Sigmoid colon (tissue), 7 donors: ENCODE measurements around the gene COL5A1. TPM values are rescaled to one million over a fixed set of nuclear protein-coding genes. Genes with fewer than 3 reads are reported as not detected.

Source experiments
- DNase-seq: peaks from one replicate; pipeline ENCODE4 v3.0.0-alpha.2; 2019
- H3K27ac ChIP-seq, 4 donors: fragments of 200-600 bp; sonication (generic); one replicate each; pipeline ENCODE4 v1.5.1; 2016 to 2019; ENCODE audit warnings: mild to moderate bottlenecking in 1 of 4
- H3K27me3 ChIP-seq, 3 donors: fragments of 200-600 bp; sonication (generic); one replicate each; pipeline ENCODE4 v1.5.1; 2019; ENCODE audit warnings: mild to moderate bottlenecking in 1 of 3
- H3K36me3 ChIP-seq, 4 donors: fragments of 200-600 bp; sonication (generic); one replicate each; pipeline ENCODE4 v1.5.1; 2016 to 2019
- H3K4me1 ChIP-seq, 4 donors: fragments of 200-600 bp; sonication (generic); one replicate each; pipeline ENCODE4 v1.5.1; 2017 to 2019
- H3K4me3 ChIP-seq, 4 donors: fragments of 200-600 bp; sonication (generic); one replicate each; pipeline ENCODE4 v1.5.1; 2017 to 2019; ENCODE audit warnings: mild to moderate bottlenecking in 2 of 4, moderate library complexity in 1 of 4
- H3K9me3 ChIP-seq, 4 donors: fragments of 200-600 bp in 3 of 4; sonication (generic) in 3 of 4; one replicate each; pipeline versions ENCODE4 v1.5.1 to v1.6.1; 2013 to 2019
- EP300 ChIP-seq, 4 donors: sonication (generic); formaldehyde crosslinking; IDR thresholded peaks; one replicate each; pipeline ENCODE4 v1.6.1; 2017; ENCODE audit warnings: antibody characterized with exemption in 4 of 4
- POLR2A ChIP-seq, 2 donors: fragments of 450-650 bp; IDR thresholded peaks; one replicate each; pipeline ENCODE4 v1.6.1; 2016; ENCODE audit warnings: antibody characterized with exemption in 2 of 2, mild to moderate bottlenecking in 2 of 2, moderate library complexity in 2 of 2
- POLR2AphosphoS5 ChIP-seq, 4 donors: sonication (generic); formaldehyde crosslinking; IDR thresholded peaks; one replicate each; pipeline ENCODE4 v1.6.1; 2017; ENCODE audit warnings: antibody characterized with exemption in 4 of 4
- WGBS, 2 donors: extraction: QIAGEN DNeasy Blood & Tissue Kit; methylation state at CpG; one replicate each; pipeline ENCODE4 v1.1.7; 2013; 5-methylcytosine and 5-hydroxymethylcytosine counted together
- intact Hi-C: fragments of 100-400 bp; cut with DNase I; formaldehyde crosslinking; loops from one replicate; pipeline ENCODE4 v1.15.1; 2023
- polyA plus RNA-seq, 3 donors: library from polyadenylated mRNA; stranded (reverse); fragments of 200-250 nt; gene quantifications; one replicate each; pipeline ENCODE4 v1.2.3, GENCODE V29; 2013
- total RNA-seq, 4 donors: library from RNA; depleted of rRNA; stranded (reverse); fragments of >200 nt; gene quantifications; one replicate each; pipeline ENCODE4 v1.1.0, GENCODE V29; 2016
- TF ChIP-seq, protein P1 (sequence below), 4 experiments: fragments of 450-650 bp in 3 of 4; fragments of 200-600 bp in 1 of 4; IDR thresholded peaks; one replicate each; pipeline ENCODE4 v1.5.1; 2016 to 2019; ENCODE audit warnings: antibody characterized with exemption in 4 of 4, mild to moderate bottlenecking in 3 of 4, moderate library complexity in 2 of 4
- donor health status: healthy with polysubstance abuse.
- donor health status: Bipolar disorder and iron deficiency.
- donor health status: healthy.

The COL5A1 gene
- total and polyA plus RNA-seq, 7 donors: 4.2 to 168 (median 24.2) TPM

GRCh38 chr9:134607971-134608370 is 33.6 kb upstream of the COL5A1 start:
- no peak for DNase-seq
- TF ChIP-seq POLR2AphosphoS5 (IDR thresholded peaks at IDR 0.05) (no peak), EP300 (IDR thresholded peaks at IDR 0.05) (no peak), POLR2A (IDR thresholded peaks at IDR 0.05) (no peak)
- TF ChIP-seq, protein P1, sequence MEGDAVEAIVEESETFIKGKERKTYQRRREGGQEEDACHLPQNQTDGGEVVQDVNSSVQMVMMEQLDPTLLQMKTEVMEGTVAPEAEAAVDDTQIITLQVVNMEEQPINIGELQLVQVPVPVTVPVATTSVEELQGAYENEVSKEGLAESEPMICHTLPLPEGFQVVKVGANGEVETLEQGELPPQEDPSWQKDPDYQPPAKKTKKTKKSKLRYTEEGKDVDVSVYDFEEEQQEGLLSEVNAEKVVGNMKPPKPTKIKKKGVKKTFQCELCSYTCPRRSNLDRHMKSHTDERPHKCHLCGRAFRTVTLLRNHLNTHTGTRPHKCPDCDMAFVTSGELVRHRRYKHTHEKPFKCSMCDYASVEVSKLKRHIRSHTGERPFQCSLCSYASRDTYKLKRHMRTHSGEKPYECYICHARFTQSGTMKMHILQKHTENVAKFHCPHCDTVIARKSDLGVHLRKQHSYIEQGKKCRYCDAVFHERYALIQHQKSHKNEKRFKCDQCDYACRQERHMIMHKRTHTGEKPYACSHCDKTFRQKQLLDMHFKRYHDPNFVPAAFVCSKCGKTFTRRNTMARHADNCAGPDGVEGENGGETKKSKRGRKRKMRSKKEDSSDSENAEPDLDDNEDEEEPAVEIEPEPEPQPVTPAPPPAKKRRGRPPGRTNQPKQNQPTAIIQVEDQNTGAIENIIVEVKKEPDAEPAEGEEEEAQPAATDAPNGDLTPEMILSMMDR (IDR thresholded peaks at IDR 0.05): no peak
- intact Hi-C loops: no loop called here
- H3K4me1 ChIP-seq: peaks cover 0 to 23% (median 17%) of the 10 kb centered on the region in 4 donors
- no peaks in the 10 kb centered on the region for H3K36me3 ChIP-seq
- no peak overlapping the region for H3K27ac ChIP-seq
- peaks cover 0 to 4% (median 0%) of the 10 kb centered on the region in 4 donors for H3K9me3 ChIP-seq
- H3K27me3 ChIP-seq: no peaks in the 10 kb centered on the region
- H3K4me3 ChIP-seq: no peak overlapping the region
- WGBS, 2 donors: 53 to 58% methylated on average over 4 of the region's 4 CpGs

DNA sequence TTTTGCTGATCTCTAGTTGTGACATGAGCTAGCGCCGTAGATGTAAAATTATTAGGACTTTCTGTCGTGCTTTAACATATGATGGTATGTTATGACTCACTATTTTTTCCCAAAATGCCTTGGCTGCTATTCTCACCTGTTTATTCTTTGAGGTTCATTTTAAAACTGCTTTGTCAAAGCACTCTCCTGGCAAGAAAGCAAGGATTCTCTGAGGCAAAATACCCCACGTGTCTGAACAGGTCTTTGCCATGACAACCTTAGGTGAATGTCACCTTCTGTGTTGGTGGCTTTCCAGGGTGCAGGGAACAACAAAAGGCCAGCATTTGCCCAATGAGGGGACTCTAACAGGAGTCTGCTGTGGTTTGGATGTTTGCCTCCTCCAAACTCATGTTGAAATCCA is 30.6 kb upstream of the COL5A1 start:
- Histone ChIP-seq H3K4me3 (no peak overlapping the region), H3K9me3 (peaks cover 0 to 4% (median 0%) of the 10 kb centered on the region in 4 donors), H3K27me3 (no peaks in the 10 kb centered on the region), H3K4me1 (peaks cover 0 to 10% (median 5%) of the 10 kb centered on the region in 4 donors), H3K27ac (no peak overlapping the region), H3K36me3 (no peaks in the 10 kb centered on the region)
- intact Hi-C loops: no loop called here
- TF ChIP-seq, protein P1 (IDR thresholded peaks at IDR 0.05): no peak
- TF ChIP-seq EP300 (IDR thresholded peaks at IDR 0.05) (no peak), POLR2A (IDR thresholded peaks at IDR 0.05) (no peak), POLR2AphosphoS5 (IDR thresholded peaks at IDR 0.05) (no peak)
- DNase-seq: no peak
- 83 to 88% methylated on average over 4 of the region's 4 CpGs for WGBS, 2 donors

DNA sequence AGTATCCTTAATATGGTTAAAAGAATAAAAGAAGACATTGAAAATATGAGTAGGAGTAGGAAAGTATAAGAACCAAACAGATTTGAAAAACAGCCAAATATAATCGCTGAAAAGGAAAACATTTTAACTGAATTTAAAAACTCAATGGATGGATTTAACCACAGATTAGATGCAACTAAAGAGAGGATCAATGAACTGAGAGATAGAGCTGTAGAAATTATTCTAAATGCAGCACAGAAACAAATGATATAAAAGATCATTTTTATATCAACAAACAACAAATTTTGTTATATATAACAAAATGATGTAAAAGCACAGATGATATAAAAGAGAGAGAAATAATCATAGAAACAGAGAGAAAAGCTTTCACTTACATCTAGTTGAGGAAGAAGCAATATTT is 29.3 kb upstream of the COL5A1 start:
- Histone ChIP-seq H3K4me3 (no peak overlapping the region), H3K27ac (no peak overlapping the region), H3K4me1 (no peaks in the 10 kb centered on the region), H3K9me3 (peaks cover 0 to 4% (median 0%) of the 10 kb centered on the region in 4 donors), H3K27me3 (no peaks in the 10 kb centered on the region), H3K36me3 (no peaks in the 10 kb centered on the region)
- DNase-seq: no peak
- 94 to 99% methylated on average over 1 of the region's 1 CpG for WGBS, 2 donors
- TF ChIP-seq POLR2AphosphoS5 (IDR thresholded peaks at IDR 0.05) (no peak), EP300 (IDR thresholded peaks at IDR 0.05) (no peak), POLR2A (IDR thresholded peaks at IDR 0.05) (no peak)
- TF ChIP-seq, protein P1 (IDR thresholded peaks at IDR 0.05): no peak
- intact Hi-C loops: no loop called here

GRCh38 chr9:134612715-134613114 is 28.9 kb upstream of the COL5A1 start:
- 60 to 69% methylated on average over 1 of the region's 1 CpG for WGBS, 2 donors
- no peaks in the 10 kb centered on the region for H3K36me3 ChIP-seq
- TF ChIP-seq POLR2AphosphoS5 (IDR thresholded peaks at IDR 0.05) (no peak), EP300 (IDR thresholded peaks at IDR 0.05) (no peak), POLR2A (IDR thresholded peaks at IDR 0.05) (no peak)
- TF ChIP-seq, protein P1 (IDR thresholded peaks at IDR 0.05): no peak
- H3K9me3 ChIP-seq: peaks cover 0 to 4% (median 0%) of the 10 kb centered on the region in 4 donors
- intact Hi-C loops: no loop called here
- no peak for DNase-seq
- H3K27ac ChIP-seq: no peak overlapping the region
- H3K27me3 ChIP-seq: no peaks in the 10 kb centered on the region
- no peak overlapping the region for H3K4me3 ChIP-seq
- peaks cover 0 to under 1% (median 0%) of the 10 kb centered on the region in 4 donors for H3K4me1 ChIP-seq

GRCh38 chr9:134614256-134614655 is 27.3 kb upstream of the COL5A1 start:
- peaks cover 0 to 4% (median 0%) of the 10 kb centered on the region in 4 donors for H3K9me3 ChIP-seq
- no peaks in the 10 kb centered on the region for H3K27me3 ChIP-seq
- 96 to 97% methylated on average over 3 of the region's 3 CpGs for WGBS, 2 donors
- no peaks in the 10 kb centered on the region for H3K36me3 ChIP-seq
- no peak overlapping the region for H3K4me3 ChIP-seq
- TF ChIP-seq, protein P1 (IDR thresholded peaks at IDR 0.05): no peak
- no peak for TF ChIP-seq POLR2AphosphoS5 (IDR thresholded peaks at IDR 0.05)
- no peak for TF ChIP-seq EP300 (IDR thresholded peaks at IDR 0.05)
- TF ChIP-seq POLR2A (IDR thresholded peaks at IDR 0.05): no peak
- H3K4me1 ChIP-seq: peaks cover 0 to 10% (median 4%) of the 10 kb centered on the region in 4 donors
- DNase-seq: no peak
- intact Hi-C loops: no loop called here
- H3K27ac ChIP-seq: no peak overlapping the region
